H9 (cell line): ENCODE measurements around the gene ACOXL. TPM values are rescaled to one million over a fixed set of nuclear protein-coding genes. Genes with fewer than 3 reads are reported as not detected.

Source experiments
- DNase-seq: peaks from one replicate; pipeline ENCODE4 v3.0.0-alpha.2; 2017
- H2AFZ ChIP-seq: one replicate; pipeline ENCODE4 v1.6.1; 2013; ENCODE audit warnings: mild to moderate bottlenecking, low read length, control low read depth, moderate library complexity
- H2AK5ac ChIP-seq: 2 replicates; pipeline ENCODE4 v1.6.1; 2013; ENCODE audit warnings: low read length, control low read depth, mixed read lengths; ENCODE audit not compliant: insufficient read length
- H2BK120ac ChIP-seq: one replicate; pipeline ENCODE4 v1.6.1; 2013; ENCODE audit warnings: low read depth, mild to moderate bottlenecking, low read length, control low read depth, inconsistent platforms; ENCODE audit not compliant: poor library complexity, severe bottlenecking
- H2BK12ac ChIP-seq: 2 replicates; pipeline ENCODE4 v1.6.1; 2013; ENCODE audit warnings: low read length, control low read depth, mixed read lengths, low read depth; ENCODE audit not compliant: insufficient read length
- H2BK15ac ChIP-seq: 2 replicates; pipeline ENCODE4 v1.6.1; 2013; ENCODE audit warnings: low read depth, low read length, control low read depth
- H2BK20ac ChIP-seq: one replicate; pipeline ENCODE4 v1.6.1; 2013; ENCODE audit warnings: low read depth, mild to moderate bottlenecking, low read length, control low read depth, inconsistent platforms; ENCODE audit not compliant: poor library complexity, severe bottlenecking
- H2BK5ac ChIP-seq: 2 replicates; pipeline ENCODE4 v1.6.1; 2013; ENCODE audit warnings: low read length, control low read depth, mixed read lengths; ENCODE audit not compliant: insufficient read length
- H3K14ac ChIP-seq: 2 replicates; pipeline ENCODE4 v1.6.1; 2013; ENCODE audit warnings: low read length, control low read depth; ENCODE audit not compliant: insufficient read depth
- H3K18ac ChIP-seq: 2 replicates; pipeline ENCODE4 v1.6.1; 2013; ENCODE audit warnings: low read depth, mild to moderate bottlenecking, mixed read lengths, low read length, control low read depth; ENCODE audit not compliant: insufficient read length
- H3K23ac ChIP-seq: 2 replicates; pipeline ENCODE4 v1.6.1; 2013; ENCODE audit warnings: low read length, control low read depth, mixed read lengths, low read depth; ENCODE audit not compliant: insufficient read length
- H3K23me2 ChIP-seq: 2 replicates; pipeline ENCODE4 v1.6.1; 2013; ENCODE audit warnings: low read depth, mild to moderate bottlenecking, mixed read lengths, low read length, control low read depth; ENCODE audit not compliant: insufficient read length, poor library complexity, severe bottlenecking
- H3K27ac ChIP-seq: 2 replicates; pipeline ENCODE4 v1.5.1; 2013; ENCODE audit warnings: low read length, control low read depth, mixed read lengths, low read depth; ENCODE audit not compliant: insufficient read length
- H3K27me3 ChIP-seq: 2 replicates; pipeline ENCODE4 v1.6.1; 2013; ENCODE audit warnings: low read length, control low read depth, inconsistent platforms; ENCODE audit not compliant: insufficient read depth
- H3K4ac ChIP-seq: 2 replicates; pipeline ENCODE4 v1.6.1; 2013; ENCODE audit warnings: low read depth, mild to moderate bottlenecking, control low read depth, inconsistent platforms, low read length, moderate library complexity
- H3K4me1 ChIP-seq: 2 replicates; pipeline ENCODE4 v1.6.1; 2013; ENCODE audit warnings: low read length, control low read depth, inconsistent platforms; ENCODE audit not compliant: insufficient read depth
- H3K4me2 ChIP-seq: 2 replicates; pipeline ENCODE4 v1.6.1; 2013; ENCODE audit warnings: low read length, control low read depth, mixed read lengths; ENCODE audit not compliant: insufficient read length, insufficient read depth
- H3K56ac ChIP-seq: 2 replicates; pipeline ENCODE4 v1.6.1; 2013; ENCODE audit warnings: low read depth, mild to moderate bottlenecking, mixed read lengths, low read length, control low read depth; ENCODE audit not compliant: insufficient read length
- H3K79me1 ChIP-seq: 2 replicates; pipeline ENCODE4 v1.6.1; 2013; ENCODE audit warnings: low read depth, mild to moderate bottlenecking, moderate library complexity, low read length, control low read depth, inconsistent platforms; ENCODE audit not compliant: insufficient read depth, poor library complexity, severe bottlenecking
- H3K79me2 ChIP-seq: 2 replicates; pipeline ENCODE4 v1.6.1; 2013; ENCODE audit warnings: low read length, control low read depth, inconsistent platforms; ENCODE audit not compliant: insufficient read depth
- H3K9ac ChIP-seq: 2 replicates; pipeline ENCODE4 v1.6.1; 2013; ENCODE audit warnings: low read length, control low read depth, mixed read lengths; ENCODE audit not compliant: insufficient read length; ENCODE audit errors: extremely low read depth
- H3K9me3 ChIP-seq: one replicate; pipeline ENCODE4 v1.6.1; 2013; ENCODE audit warnings: low read depth, low read length, inconsistent platforms; ENCODE audit not compliant: control insufficient read depth
- H3T11ph ChIP-seq: one replicate; pipeline ENCODE4 v1.6.1; 2013; ENCODE audit warnings: mild to moderate bottlenecking, low read length, control low read depth, inconsistent platforms
- H4K20me1 ChIP-seq: one replicate; pipeline ENCODE4 v1.6.1; 2013; ENCODE audit not compliant: control insufficient read depth, insufficient read length, insufficient read depth
- H4K5ac ChIP-seq: 2 replicates; pipeline ENCODE4 v1.6.1; 2013; ENCODE audit warnings: low read depth, mild to moderate bottlenecking, mixed read lengths, low read length, control low read depth; ENCODE audit not compliant: insufficient read length
- H4K8ac ChIP-seq: replicated peaks from 2 replicates; pipeline ENCODE4 v1.6.1; 2013; ENCODE audit warnings: low read length, control low read depth, mixed read lengths, low read depth; ENCODE audit not compliant: insufficient read length
- H4K91ac ChIP-seq: 2 replicates; pipeline ENCODE4 v1.6.1; 2013; ENCODE audit warnings: low read depth, mild to moderate bottlenecking, moderate library complexity, mixed read lengths, low read length, control low read depth; ENCODE audit not compliant: insufficient read length
- H3K27ac Mint-ChIP-seq, 3 experiments: 2 replicates in 2 of 3; 3 replicates in 1 of 3; pipeline ENCODE4 v1.8.0; 2020 to 2021; ENCODE audit warnings: mixed read lengths in 3 of 3, mild to moderate bottlenecking in 1 of 3, moderate library complexity in 1 of 3
- H3K27me3 Mint-ChIP-seq: 2 replicates; pipeline ENCODE4 v1.8.0; 2021; ENCODE audit warnings: low read depth, mild to moderate bottlenecking, moderate library complexity, mixed read lengths
- H3K36me3 Mint-ChIP-seq, 3 experiments: 2 replicates in 2 of 3; 3 replicates in 1 of 3; pipeline ENCODE4 v1.8.0; 2020 to 2021; ENCODE audit warnings: low read depth in 3 of 3, mixed read lengths in 3 of 3; ENCODE audit not compliant: insufficient read depth in 1 of 3
- H3K4me1 Mint-ChIP-seq, 2 experiments: 2 replicates each; pipeline ENCODE4 v1.8.0; 2020; ENCODE audit warnings: mixed read lengths in 2 of 2
- H3K4me3 Mint-ChIP-seq, 2 experiments: 2 replicates in 1 of 2; 3 replicates in 1 of 2; pipeline ENCODE4 v1.8.0; 2020 to 2021; ENCODE audit warnings: mild to moderate bottlenecking in 2 of 2, mixed read lengths in 2 of 2, moderate library complexity in 1 of 2
- H3K9me3 Mint-ChIP-seq, 2 experiments: 2 replicates in 1 of 2; 3 replicates in 1 of 2; pipeline ENCODE4 v1.8.0; 2020; ENCODE audit warnings: mild to moderate bottlenecking in 2 of 2, mixed read lengths in 2 of 2, moderate library complexity in 1 of 2
- WGBS: extraction: QIAGEN DNeasy Blood & Tissue Kit; methylation state at CpG from one replicate; pipeline ENCODE4 v1.1.7; 2013; ENCODE audit warnings: missing lambda C conversion rate, low lambda C conversion rate, mixed read lengths; ENCODE audit not compliant: insufficient read length; ENCODE audit errors: extremely low coverage; 5-methylcytosine and 5-hydroxymethylcytosine counted together
- total RNA-seq: library from RNA; stranded (reverse); gene quantifications from 2 replicates; pipeline ENCODE4 v1.2.1, GENCODE V29; 2021
- TF ChIP-seq, protein P1 (sequence below): fragments of 200-600 bp; sonication (generic); conservative IDR thresholded peaks from 3 replicates; pipeline ENCODE4 v1.8.0; 2021; ENCODE audit warnings: antibody characterized with exemption, mild to moderate bottlenecking

Gene ACOXL
- total RNA-seq, 1 experiment from 2014 or later = 37.6 TPM

DNA sequence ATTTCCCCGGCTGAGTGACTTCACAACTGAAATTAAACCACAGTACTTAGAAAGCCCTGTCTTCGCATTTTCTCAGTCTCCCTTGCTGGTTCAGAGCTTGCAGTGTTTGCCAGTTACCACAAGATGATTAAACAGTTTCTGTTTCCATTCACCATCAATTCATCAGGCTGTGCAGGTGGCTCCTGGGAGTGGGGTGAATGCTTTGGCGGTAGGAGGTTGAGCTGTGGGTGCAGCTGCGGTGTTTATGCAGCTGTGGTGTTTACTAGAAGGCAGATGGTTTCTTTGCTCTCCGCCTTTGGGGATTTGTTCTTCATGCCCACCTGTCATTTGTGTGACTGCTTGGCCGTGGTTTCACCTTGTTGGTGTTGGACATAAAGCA is 16.1 kb downstream of the ACOXL start:
- Histone ChIP-seq H4K5ac (no peak overlapping the region), H3K56ac (no peak overlapping the region), H2AK5ac (no peak overlapping the region), H2BK120ac (no peak overlapping the region), H3K9me3 (no peaks in the 10 kb centered on the region), H3K27ac (no peak overlapping the region), H4K8ac (no peak overlapping the region), H4K91ac (no peak overlapping the region), H3K14ac (no peak overlapping the region), H3K18ac (no peak overlapping the region), H3K4me1 (peaks cover 28% of the 10 kb centered on the region), H4K20me1 (no peaks in the 10 kb centered on the region), H3K4me2 (no peak overlapping the region), H2BK12ac (no peak overlapping the region), H3K23me2 (no peaks in the 10 kb centered on the region), H3K9ac (no peak overlapping the region), H2AFZ (no peak overlapping the region), H3K79me1 (no peaks in the 10 kb centered on the region), H2BK20ac (no peak overlapping the region), H3K27me3 (no peaks in the 10 kb centered on the region), H3K79me2 (peaks cover 8% of the 10 kb centered on the region; the same call in 1 of the 2 replicates), H3T11ph (no peak overlapping the region), H2BK15ac (no peak overlapping the region), H2BK5ac (no peak overlapping the region), H3K4ac (no peak overlapping the region), H3K23ac (no peak overlapping the region)
- no CpG with 5 or more reads among the region's 6 CpGs for WGBS
- Mint-ChIP-seq H3K4me3 (no peak overlapping the region; a peak in 1 of 5 replicates), H3K4me1 (peaks cover 63 to 73% of the 10 kb centered on the region in 2 experiments), H3K27ac (peak overlapping the region; percentile 50 to 82 (median 65); a peak in 6 of 7 replicates), H3K27me3 (no peaks in the 10 kb centered on the region; the same call in 1 of the 2 replicates), H3K9me3 (no peaks in the 10 kb centered on the region), H3K36me3 (peaks cover 9 to 16% (median 12%) of the 10 kb centered on the region in 3 experiments; a peak in 6 of 7 replicates)
- DNase-seq = no peak
- TF ChIP-seq, protein P1, sequence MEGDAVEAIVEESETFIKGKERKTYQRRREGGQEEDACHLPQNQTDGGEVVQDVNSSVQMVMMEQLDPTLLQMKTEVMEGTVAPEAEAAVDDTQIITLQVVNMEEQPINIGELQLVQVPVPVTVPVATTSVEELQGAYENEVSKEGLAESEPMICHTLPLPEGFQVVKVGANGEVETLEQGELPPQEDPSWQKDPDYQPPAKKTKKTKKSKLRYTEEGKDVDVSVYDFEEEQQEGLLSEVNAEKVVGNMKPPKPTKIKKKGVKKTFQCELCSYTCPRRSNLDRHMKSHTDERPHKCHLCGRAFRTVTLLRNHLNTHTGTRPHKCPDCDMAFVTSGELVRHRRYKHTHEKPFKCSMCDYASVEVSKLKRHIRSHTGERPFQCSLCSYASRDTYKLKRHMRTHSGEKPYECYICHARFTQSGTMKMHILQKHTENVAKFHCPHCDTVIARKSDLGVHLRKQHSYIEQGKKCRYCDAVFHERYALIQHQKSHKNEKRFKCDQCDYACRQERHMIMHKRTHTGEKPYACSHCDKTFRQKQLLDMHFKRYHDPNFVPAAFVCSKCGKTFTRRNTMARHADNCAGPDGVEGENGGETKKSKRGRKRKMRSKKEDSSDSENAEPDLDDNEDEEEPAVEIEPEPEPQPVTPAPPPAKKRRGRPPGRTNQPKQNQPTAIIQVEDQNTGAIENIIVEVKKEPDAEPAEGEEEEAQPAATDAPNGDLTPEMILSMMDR = no peak
